Motor neuron (in vitro differentiated cells): ENCODE data around the gene FUOM. TPM values are rescaled to one million over a fixed set of nuclear protein-coding genes. Genes with fewer than 3 reads are reported as not detected.

Source experiments
- ATAC-seq, 8 experiments: fragments of 200-7000 bp; cut with Tn5 transposase; replicated peaks in 6 of 8; 2 replicates each; pipeline ENCODE4 v1.8.0; 2021; ENCODE audit warnings: mild to moderate bottlenecking in 8 of 8, moderate library complexity in 8 of 8
- H3K27ac ChIP-seq, 2 donors: fragments of 250-450 bp; sonication (Bioruptor Pico); 2 replicates each; pipeline ENCODE4 v1.9.0; 2021; ENCODE audit warnings: antibody characterized with exemption in 2 of 2, mild to moderate bottlenecking in 2 of 2, moderate library complexity in 1 of 2
- H3K4me1 ChIP-seq, 2 donors: fragments of 250-450 bp; sonication (Bioruptor Pico); replicated peaks in 1 of 2; 2 replicates each; pipeline ENCODE4 v1.6.1; 2021; ENCODE audit warnings: antibody characterized with exemption in 2 of 2, mild to moderate bottlenecking in 2 of 2, moderate library complexity in 1 of 2
- H3K4me3 ChIP-seq, 5 donors: fragments of 250-450 bp; sonication (Bioruptor Pico); 2 replicates each; pipeline ENCODE4 v1.9.0; 2021; ENCODE audit warnings: antibody characterized with exemption in 5 of 5, mild to moderate bottlenecking in 5 of 5, moderate library complexity in 4 of 5
- WGBS, 10 experiments: fragments of 450-650 bp; shearing (Covaris generic); methylation state at CpG; one replicate each; pipeline ENCODE4 v1.0.0; 2022; 5-methylcytosine and 5-hydroxymethylcytosine counted together
- in situ Hi-C, 9 experiments: fragments of 400-800 bp; cut with MboI; loops; one replicate each; pipeline ENCODE4 v1.15.0; 2021; ENCODE audit warnings: low sequenced_read_pairs in 9 of 9, low pct_unique_long_range_greater_than_20kb in 2 of 9; ENCODE audit not compliant: unreplicated experiment in 9 of 9
- total RNA-seq, 8 experiments: library from RNA; unstranded; fragments of 300-600 nt; gene quantifications; 2 replicates each; pipeline versions ENCODE4 v1.2.3 to v1.2.4, GENCODE V29; 2022

FUOM gene, protein sequence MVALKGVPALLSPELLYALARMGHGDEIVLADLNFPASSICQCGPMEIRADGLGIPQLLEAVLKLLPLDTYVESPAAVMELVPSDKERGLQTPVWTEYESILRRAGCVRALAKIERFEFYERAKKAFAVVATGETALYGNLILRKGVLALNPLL
- total RNA-seq, result 10 to 100 TPM in 5 of 8 experiments, 1 to 10 TPM in 3; 3.3 to 50.5 (median 14.4) TPM

DNA sequence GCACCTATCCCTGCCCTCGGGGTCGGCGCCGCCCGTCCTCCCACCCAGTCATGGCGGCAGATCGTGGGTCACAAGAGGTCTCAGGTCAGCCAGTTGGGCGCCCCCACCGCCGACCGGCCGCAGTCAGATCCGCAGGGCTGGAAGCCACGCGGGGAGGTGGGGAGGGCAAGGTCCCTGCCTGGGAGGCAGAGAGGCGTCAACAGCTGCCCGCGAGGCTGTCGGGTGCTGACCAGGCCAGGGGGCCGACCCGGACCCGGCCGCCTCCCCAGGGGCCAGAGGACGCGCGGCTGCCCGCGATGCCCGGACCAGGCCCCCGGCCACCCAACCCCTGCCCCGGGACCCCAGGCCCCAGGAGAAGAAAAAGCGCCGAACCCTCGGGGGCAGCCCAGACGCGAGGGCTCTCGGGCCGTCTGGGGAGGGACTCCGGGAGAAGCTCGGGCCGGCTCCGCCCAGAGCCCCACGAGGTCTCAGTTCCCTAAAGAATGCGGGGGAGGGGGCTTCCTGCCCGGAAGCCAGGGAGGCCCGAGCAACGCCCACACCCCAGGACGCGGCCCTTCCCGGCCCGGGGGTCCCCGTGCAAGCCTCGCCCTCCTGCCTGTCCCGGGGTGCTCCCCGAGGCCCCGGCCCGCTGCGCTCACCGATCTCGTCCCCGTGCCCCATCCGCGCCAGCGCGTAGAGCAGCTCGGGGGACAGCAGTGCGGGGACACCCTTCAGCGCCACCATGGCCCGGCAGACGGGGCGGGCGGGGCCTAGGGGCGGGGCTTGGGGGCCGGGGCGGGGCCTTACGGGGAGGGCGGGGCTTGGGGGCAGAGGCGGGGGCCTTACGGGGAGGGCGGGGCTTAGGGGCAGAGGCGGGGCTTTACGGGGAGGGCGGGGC, at the start of gene FUOM:
TSS of gene FUOM (minus strand) at position 735 of the 877 bp plus-strand sequence. CDS start at position 723, 12 bp downstream.
- ATAC-seq, result peak; percentile 64 to 88 (median 84)
- Histone ChIP-seq H3K4me1 (peaks cover 0 to 5% of the 10 kb centered on the region in 2 donors), H3K27ac (peak within 1 kb of the TSS in 1 of 2 donors; percentile 78), H3K4me3 (peak within 1 kb of the TSS; percentile 47 to 86 (median 57))
- WGBS, 10 experiments, result 0% methylated on average over 5 of the region's 83 CpGs; no CpG with 5 or more reads in 9 of the 10 experiments
- in situ Hi-C loops, result no loop called here

DNA sequence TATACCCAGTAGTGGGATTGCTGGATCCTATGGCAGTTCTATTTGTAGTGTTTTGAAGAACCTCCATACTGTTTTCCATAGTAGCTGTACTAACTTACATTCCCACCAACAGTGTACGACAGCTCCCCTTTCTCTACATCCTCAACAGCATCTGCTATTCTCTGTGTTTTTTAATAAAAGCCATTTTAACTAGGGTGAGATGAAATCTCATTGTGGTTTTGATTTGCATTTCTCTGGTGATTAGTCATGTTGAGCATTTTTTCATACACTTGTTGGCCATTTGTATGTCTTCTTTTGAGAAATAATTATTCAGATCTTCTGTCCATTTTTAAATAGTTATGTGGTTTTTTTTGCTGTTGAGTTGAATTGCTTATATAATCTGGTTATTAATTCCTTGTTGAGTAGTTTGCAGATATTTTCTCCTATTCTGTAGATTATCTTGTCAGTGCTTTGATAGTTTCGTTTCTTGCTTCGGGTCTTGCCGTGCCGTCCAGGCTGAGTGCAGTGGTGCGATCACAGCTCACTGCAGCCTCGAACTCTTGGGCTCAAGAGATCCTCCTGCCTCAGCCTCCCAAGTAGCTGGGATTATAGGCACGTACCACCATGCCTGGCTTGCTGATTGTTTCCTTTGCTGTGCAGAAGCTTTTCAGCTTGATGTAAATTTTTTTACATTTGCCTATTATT, 48.2 kb upstream of the FUOM start:
- peak in 2 of 8 experiments; percentile 53 to 60 for ATAC-seq
- in situ Hi-C loops, result no loop called here
- H3K4me1 ChIP-seq, result no peaks in the 10 kb centered on the region
- H3K27ac ChIP-seq, result no peak overlapping the region
- H3K4me3 ChIP-seq, result no peak overlapping the region
- WGBS, 10 experiments, result 80 to 99% (median 93%) methylated on average over 2 to 8 of the region's 8 CpGs

DNA sequence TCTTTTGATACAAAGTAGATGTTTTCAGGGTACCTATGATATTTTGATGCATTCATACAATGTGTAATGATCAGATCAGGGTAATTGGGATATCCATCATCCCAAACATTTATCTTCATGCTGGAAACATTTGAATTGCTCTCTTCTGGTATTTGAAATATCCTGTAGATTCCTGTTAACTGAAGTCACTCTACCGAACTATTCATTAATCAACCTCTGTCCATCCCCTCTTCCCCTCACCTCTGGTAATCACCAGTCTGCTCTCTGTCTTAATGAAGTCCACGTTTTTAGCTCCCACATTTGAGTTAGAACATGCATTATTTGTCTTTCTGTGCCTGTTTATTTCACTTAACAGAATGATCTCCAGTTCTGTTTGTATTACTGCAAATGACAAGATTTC, 47.5 kb upstream of the FUOM start:
- in situ Hi-C loops, result no loop called here
- no peak overlapping the region for H3K4me3 ChIP-seq
- H3K4me1 ChIP-seq, result no peaks in the 10 kb centered on the region
- ATAC-seq, result no peak
- WGBS, 10 experiments, result 17 to 100% (median 63%) methylated on average over 1 to 2 of the region's 2 CpGs; no CpG with 5 or more reads in 2 of the 10 experiments
- no peak overlapping the region for H3K27ac ChIP-seq

DNA sequence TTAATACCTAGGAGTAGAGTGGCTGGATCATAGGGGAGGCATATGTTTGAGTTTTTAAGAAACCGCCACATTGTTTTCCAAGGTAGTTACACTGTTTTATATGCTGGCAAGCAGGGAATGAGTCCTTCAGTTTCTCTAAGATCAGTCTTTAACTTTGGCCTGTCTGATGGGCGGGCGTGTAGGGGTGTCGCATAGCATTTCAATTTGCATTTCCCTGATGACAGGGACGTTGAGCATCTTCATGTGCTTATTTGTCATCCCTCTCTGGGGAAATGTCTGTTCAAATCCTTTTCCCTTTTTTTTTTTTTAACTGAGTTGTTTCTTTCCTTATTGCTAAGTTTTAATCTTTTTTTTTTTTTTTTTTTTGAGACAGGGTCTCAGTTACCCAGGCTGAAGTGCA, 46.0 kb upstream of the FUOM start:
- H3K4me3 ChIP-seq, result no peak overlapping the region
- no peaks in the 10 kb centered on the region for H3K4me1 ChIP-seq
- no peak overlapping the region for H3K27ac ChIP-seq
- in situ Hi-C loops, result no loop called here
- WGBS, 10 experiments, result 59 to 100% (median 89%) methylated on average over 3 to 5 of the region's 5 CpGs; no CpG with 5 or more reads in 2 of the 10 experiments
- peak in 2 of 8 experiments; percentile 71 for ATAC-seq

DNA sequence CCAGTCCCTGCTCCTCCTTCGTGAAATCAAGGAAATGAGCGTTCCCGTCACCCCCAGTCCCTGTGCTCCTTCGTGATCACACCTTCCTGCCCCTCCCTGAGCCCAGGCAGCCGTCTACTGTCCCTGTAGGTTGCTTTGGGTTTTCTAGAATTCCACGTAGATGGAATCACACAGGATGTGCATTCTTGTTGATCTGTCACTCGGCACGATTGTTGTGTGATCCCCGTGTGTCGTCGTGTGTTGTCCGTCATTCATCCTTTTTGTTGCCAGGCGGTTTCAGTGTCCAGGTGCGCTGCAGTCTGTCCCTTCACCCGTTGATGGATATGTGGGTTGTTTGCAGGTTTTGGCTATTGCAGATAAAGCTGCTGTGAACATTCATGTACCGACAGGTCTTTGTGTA, 45.5 kb upstream of the FUOM start:
- Histone ChIP-seq H3K4me1 (no peaks in the 10 kb centered on the region), H3K4me3 (no peak overlapping the region), H3K27ac (no peak overlapping the region)
- WGBS, 10 experiments, result 84 to 100% (median 98%) methylated on average over 1 to 11 of the region's 16 CpGs; no CpG with 5 or more reads in 4 of the 10 experiments
- in situ Hi-C loops, result no loop called here
- ATAC-seq, result no peak

DNA sequence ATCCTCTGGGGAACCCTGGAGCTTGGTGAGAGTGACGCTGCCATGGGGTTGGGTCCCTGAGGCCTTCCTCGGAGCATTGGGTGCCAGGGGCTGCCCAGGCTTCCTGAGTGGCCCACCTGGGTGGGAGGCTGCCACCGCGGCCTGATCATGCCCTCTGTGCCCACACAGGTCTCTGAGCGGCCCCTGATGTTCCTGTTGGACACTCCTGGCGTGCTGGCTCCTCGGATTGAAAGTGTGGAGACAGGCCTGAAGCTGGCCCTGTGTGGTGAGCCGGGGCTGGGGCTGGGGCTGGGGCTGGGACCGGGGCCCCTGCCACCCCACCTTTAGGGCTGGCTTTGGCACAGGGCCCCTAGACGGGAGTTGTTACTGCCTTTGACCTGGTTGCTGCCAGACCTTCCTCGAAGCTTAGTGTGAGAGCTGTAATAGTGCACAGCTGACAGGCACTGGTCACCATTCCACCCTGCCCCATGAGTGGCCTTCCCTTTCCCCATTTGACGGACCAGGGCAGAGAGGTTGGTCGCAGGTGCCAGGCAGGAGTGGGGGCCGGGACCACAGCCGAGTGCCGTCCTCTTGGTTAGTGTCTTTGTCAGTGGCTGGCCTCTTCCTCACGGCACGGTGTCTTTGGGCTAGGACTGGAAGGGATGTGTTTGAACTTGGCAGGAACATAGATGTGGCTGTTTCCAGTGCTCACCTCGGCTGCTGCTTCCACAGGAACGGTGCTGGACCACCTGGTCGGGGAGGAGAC, 44.3 kb upstream of the FUOM start:
- no peaks in the 10 kb centered on the region for H3K4me1 ChIP-seq
- ATAC-seq, result no peak
- no peak overlapping the region for H3K4me3 ChIP-seq
- no peak overlapping the region for H3K27ac ChIP-seq
- in situ Hi-C loops, result no loop called here
- 80 to 100% (median 95%) methylated on average over 1 to 12 of the region's 21 CpGs; no CpG with 5 or more reads in 3 of the 10 experiments for WGBS, 10 experiments

DNA sequence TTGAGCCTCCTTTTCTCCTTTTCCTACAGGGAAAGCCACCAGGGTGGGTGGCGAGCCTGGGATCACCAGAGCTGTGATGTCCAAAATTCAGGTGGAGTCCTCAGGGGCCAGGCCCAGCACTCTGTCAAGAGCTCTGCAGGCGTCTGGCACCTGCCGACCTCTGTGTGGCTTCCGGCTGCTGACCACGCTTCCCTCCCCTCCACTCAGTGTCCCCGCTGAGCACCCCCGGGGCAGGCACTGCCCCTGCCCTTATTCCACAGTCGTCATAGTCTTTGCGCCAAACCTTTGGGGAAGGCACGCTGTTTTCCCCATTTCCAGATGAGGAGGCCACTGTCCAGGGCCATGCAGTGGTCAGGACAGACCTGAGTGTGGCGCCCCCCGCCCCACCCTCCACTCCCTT, 43.7 kb upstream of the FUOM start:
- no peak overlapping the region for H3K4me3 ChIP-seq

DNA sequence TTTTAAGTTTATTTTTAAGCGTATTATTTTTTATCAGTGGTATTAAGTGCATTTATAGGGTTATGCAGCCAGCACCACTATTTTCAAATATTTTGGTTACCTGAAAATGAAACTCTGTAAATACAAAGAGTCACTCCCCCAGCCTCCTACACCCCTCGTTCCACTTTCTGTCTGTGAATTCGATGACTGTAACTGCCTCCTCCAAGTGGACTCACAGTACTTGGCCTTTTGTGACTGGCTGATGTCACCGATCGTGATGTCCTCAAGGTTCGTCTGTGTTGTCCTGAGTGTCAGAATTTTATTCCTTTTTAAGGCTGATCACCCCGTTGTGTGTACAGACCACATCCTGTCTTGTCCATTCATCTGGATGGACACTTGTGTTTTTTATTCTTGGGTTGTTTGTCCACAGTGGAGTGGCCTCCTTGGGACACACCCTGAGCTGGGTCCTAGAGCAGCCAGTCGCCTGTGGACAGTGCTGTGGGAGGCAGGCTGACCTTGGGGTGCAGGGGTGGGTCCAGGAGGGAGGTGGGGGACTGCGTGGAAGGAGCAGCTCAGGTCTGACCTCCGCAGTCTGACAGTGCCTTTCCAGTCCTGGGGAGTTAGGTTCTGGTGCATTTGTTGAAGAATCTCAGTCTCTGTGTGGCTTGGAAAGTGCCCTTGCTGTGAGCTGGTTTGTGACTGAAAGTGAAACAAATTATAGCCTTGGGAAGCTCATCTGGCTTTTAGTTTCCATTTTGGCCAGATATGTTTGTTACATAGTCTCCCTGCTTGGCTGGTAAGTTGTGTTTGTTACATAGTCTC, 43.0 kb upstream of the FUOM start:
- no peak for ATAC-seq
- H3K4me3 ChIP-seq, result no peak overlapping the region
- in situ Hi-C loops, result no loop called here
- WGBS, 10 experiments, result 82 to 100% (median 93%) methylated on average over 1 to 8 of the region's 10 CpGs; no CpG with 5 or more reads in 1 of the 10 experiments
- no peak overlapping the region for H3K27ac ChIP-seq
- H3K4me1 ChIP-seq, result no peaks in the 10 kb centered on the region

More for the DNA sequence above, 43.7 kb upstream of the FUOM start:
- no peak overlapping the region for H3K27ac ChIP-seq
- in situ Hi-C loops, result no loop called here
- H3K4me1 ChIP-seq, result no peaks in the 10 kb centered on the region
- WGBS, 10 experiments, result 80 to 100% (median 90%) methylated on average over 1 to 2 of the region's 12 CpGs; no CpG with 5 or more reads in 6 of the 10 experiments
- no peak for ATAC-seq

DNA sequence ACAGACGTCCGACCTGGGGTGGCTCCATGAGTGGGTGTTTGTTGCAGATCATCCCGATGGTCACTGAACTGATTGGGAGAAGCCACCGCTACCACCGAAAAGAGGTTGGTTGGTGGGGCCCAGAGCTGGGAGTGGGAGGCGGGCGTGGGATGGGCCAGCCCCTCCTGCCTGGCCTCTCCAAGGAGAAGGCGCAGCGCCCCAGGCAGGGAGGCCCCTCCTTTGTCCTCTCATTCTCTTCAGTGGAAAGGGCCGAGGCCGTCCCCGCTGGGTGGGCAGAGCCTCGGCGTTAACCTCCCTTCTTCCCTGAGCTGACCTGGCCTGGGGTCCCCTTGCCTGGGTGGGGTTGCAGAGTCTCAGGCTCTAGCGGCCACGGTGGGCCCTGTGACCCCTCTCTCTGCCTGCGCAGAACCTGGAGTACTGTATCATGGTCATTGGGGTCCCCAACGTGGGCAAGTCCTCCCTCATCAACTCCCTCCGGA, 41.3 kb upstream of the FUOM start:
- no peak for ATAC-seq
- in situ Hi-C loops, result no loop called here
- Histone ChIP-seq H3K27ac (no peak overlapping the region), H3K4me3 (no peak overlapping the region), H3K4me1 (peaks cover 7 to 9% of the 10 kb centered on the region in 2 donors)
- WGBS, 10 experiments, result 83 to 100% (median 92%) methylated on average over 1 to 5 of the region's 19 CpGs; no CpG with 5 or more reads in 5 of the 10 experiments

DNA sequence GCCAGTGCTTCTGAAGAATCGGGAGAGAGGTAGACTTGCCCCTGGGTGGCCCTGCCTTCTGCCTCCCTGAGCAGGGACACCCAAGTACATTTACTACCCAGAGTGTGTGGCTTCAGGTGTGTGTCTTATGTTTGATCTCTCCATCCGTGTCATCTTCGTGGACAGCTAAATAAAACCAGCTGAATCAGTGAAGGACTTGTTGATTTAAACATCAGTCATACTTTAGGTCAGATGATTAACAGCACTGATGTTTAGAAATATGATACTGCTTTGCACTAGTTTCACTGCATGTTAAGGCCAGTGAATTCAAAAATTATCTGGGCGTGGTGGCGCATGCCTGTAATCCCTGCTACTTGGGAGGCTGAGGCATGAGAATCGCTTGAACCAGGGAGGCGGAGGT, 40.1 kb upstream of the FUOM start:
- no peak overlapping the region for H3K27ac ChIP-seq
- in situ Hi-C loops, result no loop called here
- 50 to 100% (median 98%) methylated on average over 1 to 7 of the region's 7 CpGs; no CpG with 5 or more reads in 1 of the 10 experiments for WGBS, 10 experiments
- H3K4me1 ChIP-seq, result peaks cover 7 to 9% of the 10 kb centered on the region in 2 donors
- no peak for ATAC-seq
- H3K4me3 ChIP-seq, result no peak overlapping the region

DNA sequence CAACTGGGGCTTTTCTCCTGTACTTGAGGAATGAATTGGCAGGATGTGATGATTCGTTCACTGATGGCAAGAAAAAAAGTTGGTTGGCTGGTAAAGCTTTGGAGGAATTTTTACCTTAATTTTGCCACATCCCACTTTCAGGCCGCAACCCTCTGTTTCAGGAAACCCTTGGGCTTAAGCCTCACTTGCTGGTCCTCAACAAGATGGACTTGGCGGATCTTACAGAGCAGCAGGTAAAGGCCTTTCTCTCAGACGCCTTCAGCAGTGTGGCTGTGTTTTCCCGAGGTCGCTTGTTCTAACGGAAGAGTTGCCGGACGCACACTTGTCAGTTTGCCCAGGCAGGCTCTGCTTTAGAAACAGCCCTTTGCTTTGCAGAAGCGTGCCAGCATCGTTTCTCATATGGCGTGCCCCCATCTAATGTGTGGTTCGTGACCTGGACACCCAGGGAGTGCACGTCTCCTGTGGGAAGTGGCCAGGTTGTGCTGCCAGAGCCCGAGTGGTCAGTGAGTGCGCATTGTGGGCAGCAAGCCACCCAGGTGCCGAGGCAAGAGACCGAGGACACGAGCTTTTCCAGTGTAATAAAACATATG, 38.3 kb upstream of the FUOM start:
- 60 to 100% (median 100%) methylated on average over 1 to 8 of the region's 19 CpGs; no CpG with 5 or more reads in 2 of the 10 experiments for WGBS, 10 experiments
- no peak overlapping the region for H3K27ac ChIP-seq
- no peak for ATAC-seq
- in situ Hi-C loops, result no loop called here
- H3K4me1 ChIP-seq, result peaks cover 7 to 9% of the 10 kb centered on the region in 2 donors
- H3K4me3 ChIP-seq, result no peak overlapping the region
